Measurements from ENCODE around the gene TOE1.
"Not testable (repeated sequence)": the region's sequence is repeated elsewhere in the genome, so short reads cannot be mapped to it uniquely, and the experiment has no call there.

Gene TOE1

DNA sequence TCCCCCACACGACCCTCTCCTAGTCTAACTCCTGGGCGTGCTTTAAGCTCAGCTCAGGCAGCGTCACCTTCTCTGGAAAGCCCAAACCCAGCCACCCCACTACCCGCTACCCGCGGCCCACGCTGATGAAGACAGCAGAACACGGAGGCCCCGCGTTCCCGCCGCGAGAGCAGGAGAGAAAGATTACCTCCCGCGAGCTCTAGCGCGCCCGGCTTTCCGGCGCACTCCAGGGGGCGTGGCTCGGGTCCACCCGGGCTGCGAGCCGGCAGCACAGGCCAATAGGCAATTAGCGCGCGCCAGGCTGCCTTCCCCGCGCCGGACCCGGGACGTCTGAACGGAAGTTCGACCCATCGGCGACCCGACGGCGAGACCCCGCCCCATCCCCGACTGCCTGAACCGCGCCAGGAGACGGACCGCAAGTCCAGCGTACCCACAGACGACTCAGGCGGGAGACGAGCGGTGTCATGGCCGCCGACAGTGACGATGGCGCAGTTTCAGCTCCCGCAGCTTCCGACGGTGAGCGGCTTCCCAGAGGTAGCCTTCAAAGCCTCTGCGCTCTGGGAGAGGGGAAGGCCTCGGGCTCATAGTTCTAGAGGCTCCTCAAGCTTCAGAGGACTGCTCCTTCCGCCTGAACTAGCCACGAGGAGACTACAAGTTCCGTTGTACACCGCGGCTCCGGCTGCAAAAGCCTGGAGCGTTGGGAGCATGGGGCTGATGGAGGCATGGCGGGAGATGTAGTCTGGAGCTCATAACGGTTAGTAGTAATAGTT is at the start of gene TOE1, which contains the start of gene MUTYH:
Gene TOE1, plus strand, starts transcription at position 382 of the 770 bp plus-strand sequence. Its CDS starts 83 bp downstream, at position 465.
Gene MUTYH, minus strand, starts transcription at position 652 of the 770 bp plus-strand sequence. CDS start 5,935 bp downstream, outside the sequence.
- DNase-seq: peak; percentile 91

- not testable (repeated sequence) for DNase-seq
Measured at GRCh38 chr1:45291002-45291401, 49.0 kb upstream of the TOE1 start.

DNA sequence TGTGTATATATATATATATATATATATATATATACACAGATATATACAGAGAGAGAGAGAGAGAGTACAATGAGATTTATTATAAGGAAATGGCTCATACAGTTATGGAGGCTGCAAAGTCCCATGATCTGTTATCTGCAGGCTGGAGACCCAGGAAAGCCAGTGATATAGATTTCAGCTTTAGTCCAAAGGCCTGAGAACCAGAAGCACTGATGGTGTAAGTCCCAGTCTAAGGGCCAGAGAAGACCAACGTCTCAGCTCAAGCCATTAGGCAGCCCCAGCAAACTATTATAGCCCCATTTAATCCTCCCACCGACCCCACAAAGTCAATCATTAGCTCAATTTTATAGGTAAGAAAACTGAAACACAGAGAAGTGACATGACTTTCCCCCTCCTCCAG is 48.3 kb upstream of the TOE1 start:
- no peak for DNase-seq

GRCh38 chr1:45297666-45298356 is 42.2 kb upstream of the TOE1 start:
- DNase-seq: no peak

- no peak for DNase-seq
Measured at GRCh38 chr1:45299296-45299695, 40.7 kb upstream of the TOE1 start.

- DNase-seq: peak; percentile 42
Measured at GRCh38 chr1:45299981-45300668, 39.8 kb upstream of the TOE1 start.

GRCh38 chr1:45300669-45300997 is 39.3 kb upstream of the TOE1 start:
- DNase-seq: no peak

DNA sequence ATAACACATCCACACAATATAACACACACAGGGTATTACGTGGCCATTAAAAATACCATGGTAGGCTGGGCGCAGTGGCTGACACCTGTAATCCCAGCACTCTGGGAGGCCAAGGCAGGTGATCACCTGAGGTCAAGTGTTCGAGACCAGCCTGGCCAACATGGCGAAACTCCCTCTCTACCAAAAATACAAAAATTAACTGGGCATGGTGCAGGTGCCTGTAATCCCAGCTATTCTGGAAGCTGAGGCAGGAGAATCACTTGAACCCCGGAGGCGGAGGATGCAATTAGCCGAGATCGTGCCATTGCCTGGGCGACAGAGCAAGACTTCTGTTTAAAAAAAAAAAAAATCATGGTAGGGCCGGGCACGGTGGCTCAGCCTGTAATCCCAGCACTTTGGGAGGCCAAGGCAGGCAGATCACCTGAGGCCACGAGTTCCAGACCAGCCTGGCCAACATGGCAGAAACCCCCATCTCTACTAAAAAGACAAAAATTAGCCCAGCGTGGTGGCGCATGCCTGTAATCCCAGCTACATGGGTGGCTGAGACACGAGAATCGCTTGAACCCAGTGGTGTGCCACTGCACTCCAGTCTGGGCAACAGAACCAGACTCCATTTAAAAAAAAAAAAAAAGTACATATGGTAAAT is 37.3 kb upstream of the TOE1 start:
- no peak for DNase-seq

DNA sequence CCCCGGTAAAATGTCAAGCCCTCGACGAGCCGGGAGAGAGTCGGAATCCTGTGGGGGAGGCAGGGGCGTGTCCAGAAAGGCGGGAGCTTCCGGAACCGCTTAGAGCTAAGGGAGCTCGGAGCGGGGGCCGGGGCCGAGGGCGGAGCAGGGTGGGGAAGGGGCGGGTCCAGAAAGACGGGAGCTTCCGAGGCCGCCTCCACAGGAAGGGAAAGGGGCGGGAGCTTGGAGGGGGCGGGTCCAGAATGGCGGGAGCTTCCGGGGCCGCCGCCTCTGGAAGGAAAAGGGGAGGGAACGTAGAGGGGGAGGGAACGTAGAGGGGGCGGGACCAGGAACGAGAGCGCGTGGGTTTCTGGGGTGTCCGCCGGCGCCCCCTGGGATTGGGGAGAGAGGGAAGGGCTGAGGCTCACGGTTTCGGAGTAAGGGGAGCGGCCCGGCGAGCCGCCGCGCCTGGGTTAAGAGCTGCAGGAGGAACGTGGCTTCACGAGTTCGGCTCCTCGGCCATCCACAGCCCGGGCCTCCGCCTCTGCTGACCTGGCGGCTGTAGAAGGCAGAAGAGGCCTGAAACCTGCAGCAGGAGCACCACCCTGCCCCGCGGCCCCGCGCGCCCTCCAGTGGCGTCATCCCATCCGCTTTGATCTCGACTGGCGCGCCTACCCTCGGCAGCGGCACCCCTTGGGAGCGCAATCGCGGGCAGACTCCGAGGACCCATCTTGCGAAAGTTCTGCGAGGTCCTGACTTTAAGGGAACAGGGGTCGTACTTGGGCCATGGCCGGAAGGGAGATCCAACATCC is 36.3 kb upstream of the TOE1 start:
- DNase-seq: peak; percentile 79

- DNase-seq: peak; percentile 17
Measured at GRCh38 chr1:45304311-45305081, 35.5 kb upstream of the TOE1 start.

GRCh38 chr1:45305231-45305630 is 34.7 kb upstream of the TOE1 start:
- DNase-seq: no peak

- DNase-seq: no peak
Measured at GRCh38 chr1:45306319-45306718, 33.7 kb upstream of the TOE1 start.

DNA sequence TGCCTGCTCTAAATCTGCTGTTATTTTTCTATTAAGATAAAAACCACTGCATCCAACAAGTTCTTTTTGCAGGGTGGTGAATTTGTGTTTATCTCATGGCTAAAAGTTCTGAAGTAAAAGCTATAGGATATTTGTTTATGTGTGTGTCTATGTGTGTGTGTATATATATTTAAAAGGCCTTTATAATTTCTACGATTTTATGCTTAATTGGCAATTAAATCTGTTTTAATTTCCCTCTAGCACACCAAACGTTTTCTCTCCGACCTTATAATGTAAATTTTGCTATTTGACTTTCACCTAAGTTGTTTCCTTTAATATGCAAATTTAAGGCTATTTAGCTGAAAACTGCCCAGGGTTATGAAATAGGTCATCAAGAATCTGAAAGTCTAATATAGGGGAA is 33.1 kb upstream of the TOE1 start:
- no peak for DNase-seq

- no peak for DNase-seq
Measured at GRCh38 chr1:45314266-45314665, 25.7 kb upstream of the TOE1 start.

GRCh38 chr1:45317166-45317565 is 22.8 kb upstream of the TOE1 start:
- DNase-seq: no peak

DNA sequence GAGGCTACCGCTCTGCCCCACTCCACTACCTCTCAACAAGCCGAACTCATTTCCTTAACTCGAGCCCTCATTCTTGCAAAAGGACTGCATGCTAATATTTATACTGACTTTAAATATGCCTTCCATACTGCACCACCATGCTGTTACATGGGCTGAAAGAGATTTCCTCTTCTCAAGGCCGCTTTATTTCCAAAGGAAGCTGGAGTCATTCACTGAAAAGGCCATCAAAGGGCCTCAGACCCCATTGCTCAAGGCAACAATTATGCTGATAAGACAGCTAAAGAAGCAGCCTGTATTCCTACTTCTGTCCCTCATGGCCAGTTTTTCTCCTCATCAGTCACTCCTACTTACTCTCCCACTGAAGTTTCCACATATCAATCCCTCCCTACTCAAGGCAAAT is 20.2 kb upstream of the TOE1 start:
- no peak for DNase-seq

DNA sequence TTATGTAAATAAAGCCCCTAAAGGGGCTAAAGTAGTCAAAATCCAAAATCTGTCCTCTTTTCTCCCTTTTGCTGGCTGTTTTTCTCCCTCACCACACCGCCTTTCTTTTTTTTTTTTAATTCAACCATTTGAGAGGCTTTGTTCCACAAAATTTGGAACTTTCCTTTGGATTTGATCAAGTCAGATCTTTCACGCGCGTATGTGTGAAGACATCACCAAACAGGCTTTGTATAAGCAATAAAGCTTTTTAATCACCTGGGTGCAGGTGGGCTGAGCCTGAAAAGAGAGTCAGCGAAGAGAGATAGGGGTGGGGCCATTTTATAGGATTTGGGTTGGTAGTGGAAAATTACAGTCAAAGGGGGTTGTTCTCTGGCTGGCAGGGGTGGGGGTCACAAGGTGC is 18.5 kb upstream of the TOE1 start:
- DNase-seq: no peak

DNA sequence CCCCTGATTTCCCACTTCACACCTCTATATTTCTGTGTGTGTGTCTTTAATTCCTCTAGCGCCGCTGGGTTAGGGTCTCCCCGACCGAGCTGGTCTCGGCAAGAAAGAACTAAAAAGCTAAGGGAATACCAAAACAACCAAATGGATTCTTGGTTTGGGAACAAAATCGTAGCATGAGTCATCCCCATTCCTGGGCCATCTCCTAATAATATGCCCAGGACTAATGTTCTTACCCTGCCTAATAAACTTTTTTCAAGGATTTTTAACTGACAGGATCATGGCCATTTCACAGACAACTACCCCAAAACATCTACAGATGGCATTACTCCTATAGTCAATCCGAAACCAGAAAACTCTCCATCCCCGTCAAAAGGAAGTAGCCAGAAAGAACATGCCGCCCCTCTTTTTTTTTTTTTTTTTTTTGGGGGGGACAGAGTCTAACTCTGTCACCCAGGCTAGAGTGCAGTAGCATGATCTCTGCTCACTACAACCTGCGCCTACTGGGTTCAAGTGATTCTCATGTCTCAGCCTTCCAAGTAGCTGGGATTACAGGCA is 17.4 kb upstream of the TOE1 start:
- no peak for DNase-seq

GRCh38 chr1:45325851-45326506 is 14.0 kb upstream of the TOE1 start:
- no peak for DNase-seq
